SK-N-SH (cell line): ENCODE data around the gene MYO16.

Experiments used
- EP300 ChIP-seq, 2 experiments: IDR thresholded peaks; 2 replicates each; pipeline versions ENCODE4 v1.4.0 to v1.6.1; 2012; ENCODE audit warnings: borderline replicate concordance in 1 of 2, low read depth in 1 of 2, low read length in 1 of 2
- GABPA ChIP-seq: IDR thresholded peaks from 2 replicates; pipeline ENCODE4 v1.4.0; 2012; ENCODE audit warnings: low read depth, mild to moderate bottlenecking
- GATA2 ChIP-seq: sonication (generic); formaldehyde crosslinking; IDR thresholded peaks from 2 replicates; pipeline ENCODE4 v1.5.0; 2020; ENCODE audit warnings: mild to moderate bottlenecking, missing genetic modification reagents
- POLR2AphosphoS5 ChIP-seq: IDR thresholded peaks from 2 replicates; pipeline ENCODE4 v1.6.1; 2012; ENCODE audit warnings: low read depth, low read length
- RXRA ChIP-seq: IDR thresholded peaks from 2 replicates; pipeline ENCODE4 v1.4.0; 2012; ENCODE audit warnings: low read depth, mild to moderate bottlenecking, borderline replicate concordance
- TAF1 ChIP-seq: IDR thresholded peaks from 2 replicates; pipeline ENCODE4 v1.6.1; 2012; ENCODE audit warnings: low read depth, mild to moderate bottlenecking, low read length, moderate library complexity, borderline replicate concordance
- TEAD4 ChIP-seq: IDR thresholded peaks from 2 replicates; pipeline ENCODE4 v1.4.0; 2012; ENCODE audit warnings: mild to moderate bottlenecking, borderline replicate concordance; ENCODE audit not compliant: insufficient read depth
- YY1 ChIP-seq: IDR thresholded peaks from 2 replicates; pipeline ENCODE4 v1.4.0; 2012; ENCODE audit warnings: low read depth, mild to moderate bottlenecking
- TF ChIP-seq, protein P1 (sequence below): IDR thresholded peaks from 2 replicates; pipeline ENCODE4 v1.4.0; 2012; ENCODE audit warnings: low read depth
- TF ChIP-seq, protein P2 (sequence below): fragments of 200-600 bp; sonication (generic); IDR thresholded peaks from 2 replicates; pipeline ENCODE4 v1.6.1; 2017; ENCODE audit warnings: antibody characterized with exemption, mild to moderate bottlenecking, moderate library complexity
- TF ChIP-seq, protein P3 (sequence below): IDR thresholded peaks from 2 replicates; pipeline ENCODE4 v1.4.0; 2012; ENCODE audit warnings: low read depth, borderline replicate concordance
- TF ChIP-seq, protein P4 (sequence below): IDR thresholded peaks from 2 replicates; pipeline ENCODE4; 2012

DNA sequence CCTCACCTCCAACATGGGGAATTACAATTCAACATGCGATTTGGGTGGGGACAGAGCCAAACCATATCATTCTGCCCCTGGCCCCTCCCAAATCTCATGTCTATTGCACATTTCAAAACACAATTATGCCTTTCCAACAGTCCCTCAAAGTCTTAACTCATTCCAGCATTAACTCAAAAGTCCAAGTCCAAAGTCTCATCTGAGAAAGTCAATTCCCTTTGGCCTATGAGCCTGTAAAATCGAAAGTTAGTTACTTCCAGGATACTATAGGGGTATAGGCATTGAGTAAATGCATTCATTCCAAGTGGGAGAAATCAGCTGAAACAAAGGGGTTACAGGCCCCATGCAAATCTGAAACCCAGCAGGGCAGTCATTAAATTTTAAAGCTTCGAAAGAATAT lies 598.8 kb downstream of the MYO16 start:
- no peak for TF ChIP-seq GATA2 (CRISPR knock-in tag)
- TF ChIP-seq, protein P1, sequence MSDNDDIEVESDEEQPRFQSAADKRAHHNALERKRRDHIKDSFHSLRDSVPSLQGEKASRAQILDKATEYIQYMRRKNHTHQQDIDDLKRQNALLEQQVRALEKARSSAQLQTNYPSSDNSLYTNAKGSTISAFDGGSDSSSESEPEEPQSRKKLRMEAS = no peak
- TF ChIP-seq, protein P2, sequence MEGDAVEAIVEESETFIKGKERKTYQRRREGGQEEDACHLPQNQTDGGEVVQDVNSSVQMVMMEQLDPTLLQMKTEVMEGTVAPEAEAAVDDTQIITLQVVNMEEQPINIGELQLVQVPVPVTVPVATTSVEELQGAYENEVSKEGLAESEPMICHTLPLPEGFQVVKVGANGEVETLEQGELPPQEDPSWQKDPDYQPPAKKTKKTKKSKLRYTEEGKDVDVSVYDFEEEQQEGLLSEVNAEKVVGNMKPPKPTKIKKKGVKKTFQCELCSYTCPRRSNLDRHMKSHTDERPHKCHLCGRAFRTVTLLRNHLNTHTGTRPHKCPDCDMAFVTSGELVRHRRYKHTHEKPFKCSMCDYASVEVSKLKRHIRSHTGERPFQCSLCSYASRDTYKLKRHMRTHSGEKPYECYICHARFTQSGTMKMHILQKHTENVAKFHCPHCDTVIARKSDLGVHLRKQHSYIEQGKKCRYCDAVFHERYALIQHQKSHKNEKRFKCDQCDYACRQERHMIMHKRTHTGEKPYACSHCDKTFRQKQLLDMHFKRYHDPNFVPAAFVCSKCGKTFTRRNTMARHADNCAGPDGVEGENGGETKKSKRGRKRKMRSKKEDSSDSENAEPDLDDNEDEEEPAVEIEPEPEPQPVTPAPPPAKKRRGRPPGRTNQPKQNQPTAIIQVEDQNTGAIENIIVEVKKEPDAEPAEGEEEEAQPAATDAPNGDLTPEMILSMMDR = no peak
- TF ChIP-seq TEAD4 = no peak
- no peak for TF ChIP-seq RXRA
- TF ChIP-seq POLR2AphosphoS5 = no peak
- TF ChIP-seq, protein P3, sequence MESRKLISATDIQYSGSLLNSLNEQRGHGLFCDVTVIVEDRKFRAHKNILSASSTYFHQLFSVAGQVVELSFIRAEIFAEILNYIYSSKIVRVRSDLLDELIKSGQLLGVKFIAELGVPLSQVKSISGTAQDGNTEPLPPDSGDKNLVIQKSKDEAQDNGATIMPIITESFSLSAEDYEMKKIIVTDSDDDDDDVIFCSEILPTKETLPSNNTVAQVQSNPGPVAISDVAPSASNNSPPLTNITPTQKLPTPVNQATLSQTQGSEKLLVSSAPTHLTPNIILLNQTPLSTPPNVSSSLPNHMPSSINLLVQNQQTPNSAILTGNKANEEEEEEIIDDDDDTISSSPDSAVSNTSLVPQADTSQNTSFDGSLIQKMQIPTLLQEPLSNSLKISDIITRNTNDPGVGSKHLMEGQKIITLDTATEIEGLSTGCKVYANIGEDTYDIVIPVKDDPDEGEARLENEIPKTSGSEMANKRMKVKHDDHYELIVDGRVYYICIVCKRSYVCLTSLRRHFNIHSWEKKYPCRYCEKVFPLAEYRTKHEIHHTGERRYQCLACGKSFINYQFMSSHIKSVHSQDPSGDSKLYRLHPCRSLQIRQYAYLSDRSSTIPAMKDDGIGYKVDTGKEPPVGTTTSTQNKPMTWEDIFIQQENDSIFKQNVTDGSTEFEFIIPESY = no peak
- TF ChIP-seq YY1 = no peak
- TF ChIP-seq GABPA = no peak
- TF ChIP-seq, protein P4, sequence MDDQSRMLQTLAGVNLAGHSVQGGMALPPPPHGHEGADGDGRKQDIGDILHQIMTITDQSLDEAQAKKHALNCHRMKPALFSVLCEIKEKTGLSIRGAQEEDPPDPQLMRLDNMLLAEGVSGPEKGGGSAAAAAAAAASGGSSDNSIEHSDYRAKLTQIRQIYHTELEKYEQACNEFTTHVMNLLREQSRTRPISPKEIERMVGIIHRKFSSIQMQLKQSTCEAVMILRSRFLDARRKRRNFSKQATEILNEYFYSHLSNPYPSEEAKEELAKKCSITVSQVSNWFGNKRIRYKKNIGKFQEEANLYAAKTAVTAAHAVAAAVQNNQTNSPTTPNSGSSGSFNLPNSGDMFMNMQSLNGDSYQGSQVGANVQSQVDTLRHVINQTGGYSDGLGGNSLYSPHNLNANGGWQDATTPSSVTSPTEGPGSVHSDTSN = no peak
- TF ChIP-seq EP300 (IDR thresholded peaks at IDR 0.05; ENCODE audit: borderline replicate concordance in 1 of 2, low read depth in 1 of 2, low read length in 1 of 2) = no peak
- TF ChIP-seq TAF1 = no peak
